Measurements from ENCODE around the gene TBC1D2B.
A peak's percentile ranks its signal among the peaks of the same experiment; 100 is the strongest.
"Not testable (repeated sequence)": the region's sequence is repeated elsewhere in the genome, so short reads cannot be mapped to it uniquely, and the experiment has no call there.

The TBC1D2B gene

DNA sequence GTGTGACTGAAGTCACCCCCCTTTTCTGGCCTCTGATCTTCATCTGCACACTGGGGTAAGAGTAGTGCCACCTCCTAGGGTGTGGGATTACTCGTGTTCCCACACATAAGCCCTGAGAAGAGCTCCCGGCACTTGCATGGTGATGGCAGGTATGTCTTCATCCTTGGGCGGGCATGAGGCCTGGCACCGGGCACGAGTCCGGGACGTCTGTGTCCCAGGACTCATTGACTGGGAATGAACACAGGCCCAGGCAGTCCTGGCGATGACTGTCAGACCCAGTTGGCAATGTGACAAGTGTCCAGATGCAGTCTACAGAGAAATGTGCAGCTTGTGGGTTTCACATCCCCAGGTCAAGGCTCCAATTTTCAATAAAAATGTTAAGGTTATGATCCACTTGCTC, 78.9 kb downstream of the TBC1D2B start:
- Mint-ChIP-seq H3K27me3 (no peaks in the 10 kb centered on the region), H3K4me1 (ENCODE audit: low read depth) (peaks cover 16% of the 10 kb centered on the region), H3K27ac (no peak overlapping the region), H3K9me3 (no peaks in the 10 kb centered on the region), H3K36me3 (ENCODE audit: low read depth) (peaks cover 98% of the 10 kb centered on the region), H3K4me3 (no peak overlapping the region)
- intact Hi-C loops (cut with micrococcal nuclease) = no loop called here

DNA sequence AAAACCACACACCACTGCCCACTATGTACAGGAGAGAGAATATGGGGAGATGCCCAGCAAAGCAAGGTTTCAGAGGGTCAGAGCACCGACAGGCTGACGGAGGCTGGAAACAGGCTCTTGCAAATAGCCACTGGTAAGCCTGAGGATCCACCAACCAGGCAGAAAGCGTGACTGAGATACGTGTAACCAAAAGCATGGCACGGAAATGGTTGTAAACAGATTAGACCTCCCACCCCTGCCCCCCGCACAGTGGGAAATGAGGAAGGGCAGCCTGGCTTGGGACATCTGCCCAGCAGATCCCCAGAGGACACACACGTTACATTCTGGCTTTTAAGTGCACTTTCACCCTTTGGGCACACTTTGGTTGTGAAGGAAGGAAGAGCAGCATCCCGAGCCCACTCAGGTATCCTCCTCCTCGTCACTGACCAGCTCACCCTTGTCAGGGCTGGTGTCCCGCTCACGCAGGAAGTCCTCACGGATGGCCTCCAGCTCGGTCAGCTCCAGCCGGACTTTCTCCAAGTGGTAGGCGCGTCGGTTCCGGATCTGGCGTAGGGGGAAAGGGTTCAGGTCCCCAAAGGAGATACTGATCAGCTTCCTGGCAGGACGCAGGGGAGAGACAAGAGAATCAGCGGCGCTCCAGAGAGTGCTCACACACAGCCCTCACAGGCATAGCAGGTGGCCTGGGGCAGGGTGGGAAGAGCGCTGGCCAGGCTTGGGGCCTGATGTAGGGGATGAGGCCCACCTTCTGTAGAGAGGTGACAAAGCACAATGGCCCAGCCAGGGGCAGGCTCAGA, 79.6 kb downstream of the TBC1D2B start:
- H3K4me3 Mint-ChIP-seq; H3K9me3 Mint-ChIP-seq; H3K27ac Mint-ChIP-seq; intact Hi-C loops (cut with micrococcal nuclease); H3K27me3 Mint-ChIP-seq: not testable (repeated sequence)
- H3K4me1 Mint-ChIP-seq (ENCODE audit: low read depth) = peaks cover 16% of the 10 kb centered on the region
- peaks cover 98% of the 10 kb centered on the region for H3K36me3 Mint-ChIP-seq (ENCODE audit: low read depth)

DNA sequence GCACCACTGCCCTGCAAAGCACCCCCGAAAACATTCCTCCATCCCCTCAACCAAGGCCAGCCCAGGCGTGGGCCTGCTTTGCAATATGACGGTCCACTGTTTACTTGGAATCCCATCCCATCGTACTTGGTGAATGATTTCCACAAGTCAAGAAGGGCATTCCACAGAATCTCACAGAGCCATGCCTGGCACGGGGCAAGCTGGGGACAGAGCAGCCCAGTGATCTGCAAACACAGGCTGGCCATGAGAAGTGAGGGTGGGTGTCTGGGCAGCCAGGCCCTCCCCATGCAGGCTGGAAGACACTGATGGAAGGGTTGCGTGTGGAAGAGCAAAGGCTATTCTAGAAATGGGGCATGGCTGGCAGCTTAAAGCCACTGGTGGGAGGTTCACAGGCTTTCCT, 80.3 kb downstream of the TBC1D2B start:
- Mint-ChIP-seq H3K4me1 (ENCODE audit: low read depth) (peaks cover 18% of the 10 kb centered on the region), H3K36me3 (ENCODE audit: low read depth) (peaks cover 98% of the 10 kb centered on the region)
- H3K4me3 Mint-ChIP-seq; H3K9me3 Mint-ChIP-seq; H3K27ac Mint-ChIP-seq; H3K27me3 Mint-ChIP-seq; intact Hi-C loops (cut with micrococcal nuclease): not testable (repeated sequence)

DNA sequence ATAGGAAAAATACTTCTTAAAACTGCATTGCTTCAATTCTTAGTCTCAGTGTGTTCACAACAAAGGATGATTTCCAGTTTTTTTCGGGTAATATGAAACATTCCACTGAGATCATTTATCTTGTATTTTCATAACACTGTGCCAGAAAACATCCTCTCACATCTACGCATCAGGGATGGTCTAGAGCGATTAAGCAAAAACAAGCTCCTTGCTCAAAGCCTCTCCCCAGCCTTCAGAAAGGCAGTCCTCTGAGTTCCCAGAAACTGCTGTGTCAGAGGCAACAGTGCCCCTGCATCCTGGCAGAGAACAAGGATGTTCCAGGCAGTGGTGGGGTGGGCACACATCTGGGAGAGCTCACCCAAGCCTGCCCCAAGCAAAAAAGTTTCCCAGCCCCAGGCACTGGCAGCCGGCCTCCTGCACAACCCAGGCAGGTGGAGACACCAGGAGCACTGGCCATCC, 80.8 kb downstream of the TBC1D2B start:
- Mint-ChIP-seq H3K36me3 (ENCODE audit: low read depth) (peaks cover 98% of the 10 kb centered on the region), H3K4me1 (ENCODE audit: low read depth) (peaks cover 22% of the 10 kb centered on the region)
- intact Hi-C loops (cut with micrococcal nuclease); H3K9me3 Mint-ChIP-seq; H3K4me3 Mint-ChIP-seq; H3K27me3 Mint-ChIP-seq; H3K27ac Mint-ChIP-seq: not testable (repeated sequence)

DNA sequence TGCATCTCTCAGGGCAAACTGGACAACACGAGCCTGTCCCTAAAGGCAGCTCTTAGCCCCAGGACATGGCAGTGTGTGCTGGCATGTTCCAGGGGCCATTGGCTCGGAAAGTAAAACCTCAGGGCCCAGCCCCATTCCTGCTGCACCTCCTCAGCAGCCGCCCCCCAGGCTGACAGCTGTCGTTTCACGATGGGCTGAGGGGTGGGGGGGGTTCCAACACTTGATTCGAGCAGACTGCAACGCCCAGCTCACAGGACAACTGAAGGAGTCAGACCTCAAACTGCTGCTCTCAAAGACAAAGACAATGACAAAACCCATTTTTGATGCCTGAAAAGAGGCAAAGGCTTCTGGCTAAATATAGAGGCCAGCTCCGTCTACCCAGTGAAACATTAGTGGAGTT, 81.3 kb downstream of the TBC1D2B start:
- intact Hi-C loops (cut with micrococcal nuclease) = not testable (repeated sequence)

DNA sequence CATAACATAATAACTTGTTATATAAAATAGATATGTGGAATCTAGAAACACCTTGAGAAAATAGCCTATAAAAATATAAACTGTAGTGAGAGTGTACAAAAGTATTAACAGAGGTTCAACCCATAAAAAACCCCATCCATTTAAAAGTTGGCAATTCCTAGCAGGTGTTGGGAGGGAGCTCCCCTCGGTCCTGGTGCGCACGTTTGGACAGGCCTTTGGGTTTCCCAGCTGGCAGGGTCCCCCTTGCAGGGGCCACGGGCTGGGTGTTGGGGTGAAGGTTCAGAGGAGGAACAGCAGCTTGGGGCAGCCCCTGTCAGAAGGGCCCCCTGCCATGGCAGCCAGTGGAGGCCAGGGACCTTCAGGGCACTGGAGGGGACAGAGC, 82.0 kb downstream of the TBC1D2B start:
- peaks cover 98% of the 10 kb centered on the region for H3K36me3 Mint-ChIP-seq (ENCODE audit: low read depth)
- peaks cover 23% of the 10 kb centered on the region for H3K4me1 Mint-ChIP-seq (ENCODE audit: low read depth)
- H3K27ac Mint-ChIP-seq; H3K9me3 Mint-ChIP-seq; H3K27me3 Mint-ChIP-seq; intact Hi-C loops (cut with micrococcal nuclease); H3K4me3 Mint-ChIP-seq: not testable (repeated sequence)

More for the DNA sequence above, 81.3 kb downstream of the TBC1D2B start:
- peaks cover 23% of the 10 kb centered on the region for H3K4me1 Mint-ChIP-seq (ENCODE audit: low read depth)
- not testable (repeated sequence) for H3K9me3 Mint-ChIP-seq, H3K4me3 Mint-ChIP-seq, H3K27ac Mint-ChIP-seq, H3K27me3 Mint-ChIP-seq
- peaks cover 98% of the 10 kb centered on the region for H3K36me3 Mint-ChIP-seq (ENCODE audit: low read depth)

DNA sequence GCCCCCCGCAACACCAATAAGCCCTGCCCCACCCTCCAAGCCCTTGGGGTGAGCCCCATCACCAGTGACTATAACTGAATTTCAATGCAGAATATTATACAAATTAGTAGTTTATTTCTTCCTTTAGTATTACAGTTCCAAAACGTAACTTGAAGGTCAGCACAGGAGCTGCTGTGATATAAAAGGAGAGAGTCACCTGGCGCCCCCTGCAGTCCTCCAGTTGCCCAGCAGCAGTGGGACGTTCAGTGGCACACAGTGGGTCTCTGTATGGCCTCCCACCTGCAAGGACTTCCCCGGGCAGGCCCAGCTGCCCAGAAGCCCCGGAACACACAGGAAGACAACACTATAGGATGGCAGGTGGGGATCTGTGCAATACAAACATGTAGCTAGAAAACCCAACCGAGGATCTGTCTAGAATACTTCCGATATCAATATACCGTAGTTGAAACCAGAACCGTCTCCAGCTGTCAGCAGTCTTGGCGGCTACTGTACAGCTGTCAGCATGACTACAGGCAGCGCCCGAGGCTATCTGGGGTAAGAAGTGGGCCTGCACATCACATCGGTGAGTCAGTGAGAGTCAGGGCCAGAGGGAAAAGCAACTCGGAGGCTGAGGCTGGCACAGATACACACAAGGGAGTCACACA, 82.5 kb downstream of the TBC1D2B start:
- H3K27ac Mint-ChIP-seq; intact Hi-C loops (cut with micrococcal nuclease); H3K27me3 Mint-ChIP-seq; H3K9me3 Mint-ChIP-seq; H3K4me3 Mint-ChIP-seq: not testable (repeated sequence)
- peaks cover 20% of the 10 kb centered on the region for H3K4me1 Mint-ChIP-seq (ENCODE audit: low read depth)
- peaks cover 93% of the 10 kb centered on the region for H3K36me3 Mint-ChIP-seq (ENCODE audit: low read depth)

DNA sequence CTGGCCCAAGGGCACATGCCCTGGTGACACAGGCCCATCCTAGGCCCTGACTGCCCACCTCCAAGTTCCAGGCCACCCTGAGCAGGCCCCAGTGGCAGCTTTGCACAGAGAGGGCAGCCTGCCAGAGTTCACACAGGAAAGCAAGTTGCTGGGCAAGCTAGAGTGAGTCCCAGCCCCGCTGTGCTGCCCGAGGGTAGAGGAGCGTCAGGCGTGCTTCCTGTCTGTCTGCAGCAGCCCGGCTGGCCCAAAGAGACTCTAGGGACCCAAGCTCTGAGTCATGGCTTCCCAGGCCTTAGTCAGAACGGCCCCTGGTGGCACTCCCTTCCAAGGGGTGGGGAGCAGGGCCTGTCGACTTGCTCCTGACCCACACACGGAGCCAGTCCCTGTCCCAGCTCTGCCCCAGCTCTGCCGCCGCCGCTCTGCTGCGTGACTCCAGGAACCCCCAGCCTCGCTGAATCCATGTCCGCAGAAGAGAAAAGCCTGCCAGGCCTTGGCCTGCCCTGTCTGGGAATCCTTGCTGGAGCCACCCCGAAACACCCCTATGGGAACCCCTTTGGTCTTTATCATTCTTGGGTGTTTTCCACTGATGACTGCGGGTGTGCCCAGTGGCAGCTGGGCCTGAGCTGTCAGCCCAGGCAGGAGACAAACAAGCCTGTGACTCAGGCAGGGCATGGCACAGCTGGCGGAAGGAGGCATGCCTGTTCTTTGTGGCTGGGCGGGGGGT, 83.4 kb downstream of the TBC1D2B start:
- H3K27me3 Mint-ChIP-seq; H3K9me3 Mint-ChIP-seq; intact Hi-C loops (cut with micrococcal nuclease); H3K4me3 Mint-ChIP-seq: not testable (repeated sequence)
- Mint-ChIP-seq H3K36me3 (ENCODE audit: low read depth) (peaks cover 84% of the 10 kb centered on the region), H3K27ac (peak overlapping the region; percentile 34), H3K4me1 (ENCODE audit: low read depth) (peaks cover 20% of the 10 kb centered on the region)

DNA sequence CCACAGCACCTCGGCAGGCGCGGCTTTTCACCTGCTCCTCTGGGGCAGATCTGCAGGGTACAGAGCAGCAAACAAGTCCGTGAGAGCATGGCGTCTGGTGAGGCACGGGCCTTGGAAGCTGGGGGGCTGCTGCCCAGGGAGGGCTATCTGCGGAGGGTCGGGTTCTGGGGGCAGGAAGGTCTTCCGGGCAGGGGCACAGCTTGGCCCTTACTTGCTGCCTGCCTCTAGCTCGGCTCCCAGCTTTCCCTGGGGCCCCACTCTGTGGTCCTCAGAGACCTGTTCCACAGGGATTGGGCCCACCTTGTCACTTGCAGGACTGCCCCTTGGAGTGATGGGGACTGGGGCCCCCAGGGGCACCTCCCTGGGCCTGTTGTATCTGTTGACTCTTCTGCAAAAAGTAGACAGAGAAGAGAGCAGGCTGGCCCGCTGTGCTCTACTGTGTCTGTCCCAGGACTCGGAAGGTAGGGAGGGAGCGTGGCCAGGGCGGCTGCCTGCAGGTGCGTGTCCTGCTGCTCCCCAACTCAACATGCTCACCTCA, 84.1 kb downstream of the TBC1D2B start:
- Mint-ChIP-seq H3K36me3 (ENCODE audit: low read depth) (peaks cover 83% of the 10 kb centered on the region), H3K4me3 (no peak overlapping the region), H3K9me3 (no peaks in the 10 kb centered on the region), H3K4me1 (ENCODE audit: low read depth) (peaks cover 20% of the 10 kb centered on the region), H3K27me3 (no peaks in the 10 kb centered on the region), H3K27ac (peak overlapping the region; percentile 34)
- intact Hi-C loops (cut with micrococcal nuclease) = no loop called here

DNA sequence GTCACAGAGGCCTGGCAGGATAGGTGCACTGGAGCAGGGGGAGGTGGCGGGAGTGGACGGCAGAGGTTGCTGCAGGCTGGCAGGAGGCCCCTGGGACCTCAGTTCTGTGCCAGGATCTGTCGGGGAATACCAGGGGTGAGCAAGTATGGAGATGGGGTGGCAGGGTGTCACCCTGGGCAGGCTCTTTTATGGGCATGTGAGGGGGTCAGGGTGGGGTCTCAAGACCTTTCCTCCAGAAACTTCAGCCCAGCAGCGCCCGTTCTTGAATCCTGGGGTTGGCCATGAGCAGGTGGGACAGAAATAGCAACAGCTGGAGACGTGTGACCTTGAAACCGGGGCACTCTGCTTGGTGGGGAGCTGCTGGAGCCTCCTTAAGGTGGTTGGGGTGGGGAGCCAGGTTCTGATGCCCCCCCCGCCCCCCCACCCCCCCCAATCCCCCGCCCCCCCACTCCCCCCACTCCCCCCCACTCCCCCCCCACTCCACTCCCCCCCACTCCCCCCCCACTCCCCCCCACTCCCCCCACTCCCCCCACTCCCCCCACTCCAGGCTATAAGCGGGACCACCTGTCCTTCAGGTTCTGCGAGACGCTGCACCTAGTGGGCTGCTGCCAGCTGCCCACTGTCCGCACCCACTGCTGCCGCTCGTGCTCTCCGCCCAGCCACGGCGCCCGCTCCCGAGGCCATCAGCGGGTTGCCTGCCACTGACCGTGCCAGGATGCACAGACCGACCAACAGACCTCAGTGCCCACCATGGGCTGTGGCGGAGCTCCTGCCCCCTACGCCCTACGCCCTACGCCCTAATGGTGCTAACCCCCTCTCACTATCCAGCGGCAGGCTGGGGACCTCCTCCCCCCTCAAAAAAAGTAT, 84.9 kb downstream of the TBC1D2B start:
- Mint-ChIP-seq H3K27ac (no peak overlapping the region), H3K9me3 (no peaks in the 10 kb centered on the region), H3K36me3 (ENCODE audit: low read depth) (peaks cover 74% of the 10 kb centered on the region), H3K4me3 (no peak overlapping the region), H3K4me1 (ENCODE audit: low read depth) (peaks cover 20% of the 10 kb centered on the region), H3K27me3 (no peaks in the 10 kb centered on the region)
- intact Hi-C loops (cut with micrococcal nuclease) = no loop called here

DNA sequence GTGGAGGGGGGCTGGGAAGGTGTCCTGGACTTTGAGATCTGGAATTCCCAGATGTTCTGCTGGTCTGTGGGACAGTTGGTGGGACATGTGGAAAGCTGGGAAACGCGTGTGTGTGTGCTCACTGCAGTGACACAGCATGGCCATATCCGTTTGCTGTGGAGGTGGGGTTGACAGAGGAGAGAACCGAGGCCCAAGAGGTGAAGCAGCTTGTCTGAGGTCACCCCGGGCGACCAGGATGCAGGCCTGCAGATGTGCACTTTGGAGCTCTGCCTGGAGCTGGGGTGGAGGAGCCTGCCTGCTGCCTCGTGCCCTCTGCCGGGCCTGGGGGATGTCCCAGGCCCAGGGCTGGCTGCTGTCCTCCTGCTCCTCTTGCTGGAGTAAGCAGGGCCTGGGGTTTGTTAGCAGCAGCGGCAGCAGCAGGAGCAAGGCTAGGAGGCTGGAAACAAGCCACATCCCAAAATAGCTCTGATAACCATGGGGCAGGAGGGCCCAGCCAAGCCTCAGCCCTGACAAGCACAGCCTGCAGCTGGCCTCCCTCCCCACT, 85.8 kb downstream of the TBC1D2B start:
- H3K9me3 Mint-ChIP-seq; H3K27ac Mint-ChIP-seq; H3K27me3 Mint-ChIP-seq; H3K4me3 Mint-ChIP-seq; intact Hi-C loops (cut with micrococcal nuclease): not testable (repeated sequence)
- Mint-ChIP-seq H3K36me3 (ENCODE audit: low read depth) (peaks cover 65% of the 10 kb centered on the region), H3K4me1 (ENCODE audit: low read depth) (peaks cover 20% of the 10 kb centered on the region)

DNA sequence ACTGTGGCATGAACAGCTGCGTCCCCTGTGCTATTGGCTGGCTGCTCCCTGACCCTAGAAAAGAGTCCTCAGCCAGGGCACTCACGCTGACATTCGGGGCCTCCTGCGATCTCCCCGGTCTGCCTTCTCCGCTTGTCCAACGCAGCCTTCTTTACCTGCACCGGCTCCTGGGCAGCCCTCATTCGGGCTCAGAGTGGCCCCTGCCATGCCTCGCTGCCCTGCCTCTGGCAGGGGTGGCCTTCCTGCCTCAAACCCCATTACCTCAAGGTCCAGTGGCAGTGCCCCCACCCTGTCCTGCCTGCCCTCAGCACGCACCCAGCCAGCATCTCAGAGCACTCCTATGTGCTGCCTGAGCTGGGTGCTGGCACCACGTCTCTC, 86.5 kb downstream of the TBC1D2B start:
- Mint-ChIP-seq H3K36me3 (ENCODE audit: low read depth) (peaks cover 58% of the 10 kb centered on the region), H3K9me3 (no peaks in the 10 kb centered on the region), H3K27ac (no peak overlapping the region), H3K27me3 (no peaks in the 10 kb centered on the region), H3K4me3 (no peak overlapping the region), H3K4me1 (ENCODE audit: low read depth) (peaks cover 20% of the 10 kb centered on the region)
- intact Hi-C loops (cut with micrococcal nuclease) = no loop called here

Data from dendritic cell treated with granulocyte-macrophage colony-stimulating factor and Interleukin-4, amounts not matched to agents 40 ng/mL and 50 ng/mL, for 4 days (primary cell).